Neural crest cell (in vitro differentiated cells): ENCODE data around the gene DGUOK. TPM values are rescaled to one million over a fixed set of nuclear protein-coding genes. Genes with fewer than 3 reads are reported as not detected.

ENCODE experiments used
- DNase-seq: peaks from one replicate; pipeline ENCODE4 v3.0.0; 2021; ENCODE audit warnings: low read depth, mixed read lengths, low spot score
- H3K27ac Mint-ChIP-seq: one replicate; pipeline ENCODE4 v1.8.0; 2021; ENCODE audit warnings: mild to moderate bottlenecking, mixed read lengths; ENCODE audit not compliant: unreplicated experiment
- H3K27me3 Mint-ChIP-seq: 2 replicates; pipeline ENCODE4 v1.8.0; 2021; ENCODE audit warnings: low read depth, mild to moderate bottlenecking, mixed read lengths
- H3K36me3 Mint-ChIP-seq: 2 replicates; pipeline ENCODE4 v1.8.0; 2021; ENCODE audit warnings: low read depth, mild to moderate bottlenecking, mixed read lengths
- H3K4me1 Mint-ChIP-seq: 2 replicates; pipeline ENCODE4 v1.8.0; 2021; ENCODE audit warnings: mixed read lengths
- H3K4me3 Mint-ChIP-seq: one replicate; pipeline ENCODE4 v1.8.0; 2021; ENCODE audit warnings: mild to moderate bottlenecking, mixed read lengths
- H3K9me3 Mint-ChIP-seq: 2 replicates; pipeline ENCODE4 v1.8.0; 2021; ENCODE audit warnings: mixed read lengths
- CTCF ChIP-seq: fragments of 200-600 bp; sonication (generic); conservative IDR thresholded peaks from 2 replicates; pipeline ENCODE4 v1.5.0; 2021; ENCODE audit warnings: antibody characterized with exemption, mild to moderate bottlenecking
- total RNA-seq: library from RNA; stranded (reverse); gene quantifications from 2 replicates; pipeline ENCODE4 v1.2.1, GENCODE V29; 2021

Gene DGUOK
- total RNA-seq, 1 donor from 2014 or later: 100 TPM

- no peak overlapping the region for H3K27ac Mint-ChIP-seq
These were observed 32.8 kb upstream of the DGUOK start for GRCh38 chr2:73893764-73894474.

DNA sequence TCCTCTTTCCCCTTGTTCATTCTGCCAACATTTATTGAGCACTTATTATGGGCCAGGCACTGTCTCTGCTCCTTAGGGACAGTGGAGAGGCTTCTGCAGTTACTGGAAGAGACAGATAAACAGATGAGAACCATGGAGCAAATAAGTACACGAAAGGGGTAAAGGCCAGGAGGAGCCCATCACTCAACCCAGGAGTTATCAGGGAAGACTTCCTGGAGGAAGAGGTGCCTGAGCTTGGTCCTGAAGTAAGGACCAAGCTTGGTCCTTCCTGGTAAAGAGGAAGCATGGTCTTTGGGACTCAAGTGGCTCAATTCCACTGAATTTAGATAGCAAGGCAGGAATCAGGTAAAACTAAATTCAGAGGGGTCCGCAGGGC lies 32.2 kb upstream of the DGUOK start:
- no peak for DNase-seq
- Mint-ChIP-seq H3K4me1 (peaks cover 17% of the 10 kb centered on the region), H3K9me3 (no peaks in the 10 kb centered on the region), H3K27ac (no peak overlapping the region), H3K36me3 (no peaks in the 10 kb centered on the region), H3K27me3 (no peaks in the 10 kb centered on the region), H3K4me3 (no peak overlapping the region)
- no peak for TF ChIP-seq CTCF

More at GRCh38 chr2:73893764-73894474, 32.8 kb upstream of the DGUOK start:
- peaks cover 17% of the 10 kb centered on the region for H3K4me1 Mint-ChIP-seq
- H3K4me3 Mint-ChIP-seq: no peak overlapping the region
- H3K36me3 Mint-ChIP-seq: no peaks in the 10 kb centered on the region
- DNase-seq: no peak
- H3K9me3 Mint-ChIP-seq: no peaks in the 10 kb centered on the region
- H3K27me3 Mint-ChIP-seq: no peaks in the 10 kb centered on the region
- no peak for TF ChIP-seq CTCF

DNA sequence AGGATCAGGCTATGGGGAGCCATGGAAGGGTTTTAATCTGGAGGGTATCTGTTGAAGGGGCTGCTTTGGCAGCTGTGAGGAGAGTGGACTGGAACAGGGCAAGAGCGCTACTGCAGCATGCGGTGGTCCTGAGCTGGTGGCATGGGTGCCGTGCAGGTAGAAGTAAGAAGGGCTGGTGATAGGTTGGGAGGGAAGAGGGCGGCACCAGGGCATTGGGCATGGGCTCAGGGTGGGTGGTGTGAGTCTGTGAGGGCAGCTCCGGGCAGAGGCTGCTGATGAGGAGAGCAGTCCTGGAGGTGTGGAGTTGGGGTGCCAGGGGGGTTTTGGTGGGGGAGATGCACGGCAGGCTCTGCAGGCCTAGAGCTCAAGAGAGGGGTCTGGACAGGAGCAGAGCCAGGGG lies 31.8 kb upstream of the DGUOK start:
- no peak for DNase-seq
- no peaks in the 10 kb centered on the region for H3K9me3 Mint-ChIP-seq
- no peak overlapping the region for H3K27ac Mint-ChIP-seq
- TF ChIP-seq CTCF: no peak
- H3K27me3 Mint-ChIP-seq: no peaks in the 10 kb centered on the region
- no peaks in the 10 kb centered on the region for H3K36me3 Mint-ChIP-seq
- H3K4me1 Mint-ChIP-seq: peaks cover 17% of the 10 kb centered on the region
- H3K4me3 Mint-ChIP-seq: no peak overlapping the region

DNA sequence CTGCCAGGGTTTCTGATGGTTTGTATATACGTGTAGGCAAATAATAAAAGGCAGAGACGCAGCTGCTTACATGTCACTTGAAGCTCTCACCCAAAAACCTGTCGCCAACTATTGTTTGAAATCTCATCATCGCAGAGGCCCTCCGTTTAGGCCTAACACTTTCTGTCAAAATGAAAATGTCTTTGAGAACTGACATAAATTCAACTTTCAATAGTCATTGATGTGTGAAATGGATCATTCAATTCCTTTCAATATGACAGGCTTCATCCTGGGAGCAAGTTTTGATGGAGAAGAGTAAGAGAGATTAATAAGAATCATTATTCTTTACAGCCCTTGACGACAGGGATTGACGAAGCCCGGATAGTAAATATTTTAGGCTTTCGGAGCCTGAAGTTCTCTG lies 31.2 kb upstream of the DGUOK start:
- no peak for TF ChIP-seq CTCF
- H3K27me3 Mint-ChIP-seq: no peaks in the 10 kb centered on the region
- no peak for DNase-seq
- H3K9me3 Mint-ChIP-seq: no peaks in the 10 kb centered on the region
- no peaks in the 10 kb centered on the region for H3K36me3 Mint-ChIP-seq
- H3K4me3 Mint-ChIP-seq: no peak overlapping the region
- H3K27ac Mint-ChIP-seq: no peak overlapping the region
- H3K4me1 Mint-ChIP-seq: peaks cover 17% of the 10 kb centered on the region

DNA sequence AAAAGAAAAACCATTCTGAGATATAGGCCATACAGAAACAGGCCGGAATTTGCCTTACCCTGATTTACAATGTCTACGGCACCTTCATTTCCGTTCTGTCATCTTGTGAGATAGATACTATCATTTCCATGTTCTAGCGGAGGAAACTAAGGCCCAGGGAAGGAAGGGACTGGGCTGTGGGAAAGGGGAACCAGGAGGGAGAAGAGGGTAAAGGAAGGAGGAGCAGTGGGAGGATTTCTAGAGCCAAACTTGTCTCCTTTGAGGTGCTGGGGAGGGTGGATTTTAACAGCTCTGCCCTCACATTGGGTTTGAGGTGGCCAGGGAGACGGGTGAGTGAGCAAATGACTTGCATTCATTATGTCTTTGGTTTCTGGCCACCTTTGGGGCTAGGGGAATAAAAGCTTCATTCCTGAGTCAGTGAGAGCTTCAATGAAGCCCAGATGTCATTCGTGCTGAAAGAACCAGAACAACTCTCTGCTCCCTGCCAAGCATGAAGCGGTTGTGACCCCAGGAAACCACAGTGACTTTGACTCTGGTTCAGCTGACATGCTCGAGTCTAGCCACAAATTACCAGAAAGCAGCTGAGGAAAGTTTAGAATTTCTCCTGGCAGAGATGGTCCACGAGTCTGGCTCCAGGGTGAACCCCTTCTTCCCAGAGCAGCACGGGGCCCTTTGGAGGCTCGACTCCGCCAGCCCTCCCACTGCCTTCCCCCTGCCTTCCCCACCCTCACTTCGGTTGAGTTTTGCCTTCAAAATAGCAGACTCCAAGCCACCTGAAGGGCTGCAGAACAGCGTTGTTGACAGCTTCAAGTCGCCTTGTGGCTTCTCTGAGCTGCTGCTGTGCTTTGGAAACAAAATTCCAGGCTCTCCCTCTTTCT lies 30.1 kb upstream of the DGUOK start:
- no peaks in the 10 kb centered on the region for H3K9me3 Mint-ChIP-seq
- no peaks in the 10 kb centered on the region for H3K36me3 Mint-ChIP-seq
- H3K27me3 Mint-ChIP-seq: peaks cover 1% of the 10 kb centered on the region
- H3K4me3 Mint-ChIP-seq: no peak overlapping the region
- H3K27ac Mint-ChIP-seq: peak overlapping the region; percentile 35
- no peak for TF ChIP-seq CTCF
- peaks cover 17% of the 10 kb centered on the region for H3K4me1 Mint-ChIP-seq
- no peak for DNase-seq
